ENCODE data around the gene GFOD1.

DNA sequence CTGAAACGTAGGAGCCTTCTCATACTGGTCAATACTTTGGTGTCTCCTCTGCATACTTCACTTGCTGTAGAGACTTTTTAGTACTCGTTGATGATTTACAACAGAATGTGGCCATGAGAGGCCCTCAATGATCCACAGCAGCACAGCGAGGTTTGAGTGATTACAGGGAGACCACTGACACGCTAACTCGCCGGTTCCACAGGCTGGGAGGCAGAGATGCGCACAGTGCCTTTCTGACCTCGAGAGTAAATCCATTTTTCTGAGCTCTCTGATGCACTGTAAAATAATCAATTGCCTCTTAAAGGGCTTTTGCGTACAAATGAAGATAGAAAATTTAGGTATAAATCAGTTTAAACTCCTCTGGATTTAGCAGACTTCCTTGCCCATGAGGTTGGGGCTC lies 102.9 kb downstream of the GFOD1 start:
- TF ChIP-seq POLR2A (IDR thresholded peaks at IDR 0.05) (no peak), CTCF (IDR thresholded peaks at IDR 0.05) (no peak)
